ENCODE data around the gene SCN8A. TPM values are rescaled to one million over a fixed set of nuclear protein-coding genes. Genes with fewer than 3 reads are reported as not detected.
A peak's percentile ranks its signal among the peaks of the same experiment; 100 is the strongest.

The SCN8A gene
- total RNA-seq, 1 donor, result 33.7 TPM

- no peak overlapping the region for H3K4me3 ChIP-seq (ENCODE audit: low read depth, low read length)
- DNase-seq (ENCODE audit: low read depth), result no peak
- TF ChIP-seq, protein P1, sequence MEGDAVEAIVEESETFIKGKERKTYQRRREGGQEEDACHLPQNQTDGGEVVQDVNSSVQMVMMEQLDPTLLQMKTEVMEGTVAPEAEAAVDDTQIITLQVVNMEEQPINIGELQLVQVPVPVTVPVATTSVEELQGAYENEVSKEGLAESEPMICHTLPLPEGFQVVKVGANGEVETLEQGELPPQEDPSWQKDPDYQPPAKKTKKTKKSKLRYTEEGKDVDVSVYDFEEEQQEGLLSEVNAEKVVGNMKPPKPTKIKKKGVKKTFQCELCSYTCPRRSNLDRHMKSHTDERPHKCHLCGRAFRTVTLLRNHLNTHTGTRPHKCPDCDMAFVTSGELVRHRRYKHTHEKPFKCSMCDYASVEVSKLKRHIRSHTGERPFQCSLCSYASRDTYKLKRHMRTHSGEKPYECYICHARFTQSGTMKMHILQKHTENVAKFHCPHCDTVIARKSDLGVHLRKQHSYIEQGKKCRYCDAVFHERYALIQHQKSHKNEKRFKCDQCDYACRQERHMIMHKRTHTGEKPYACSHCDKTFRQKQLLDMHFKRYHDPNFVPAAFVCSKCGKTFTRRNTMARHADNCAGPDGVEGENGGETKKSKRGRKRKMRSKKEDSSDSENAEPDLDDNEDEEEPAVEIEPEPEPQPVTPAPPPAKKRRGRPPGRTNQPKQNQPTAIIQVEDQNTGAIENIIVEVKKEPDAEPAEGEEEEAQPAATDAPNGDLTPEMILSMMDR (IDR thresholded peaks at IDR 0.05; ENCODE audit: insufficient read depth, low read depth, low read length), result no peak
These were observed 109.9 kb downstream of the SCN8A start for GRCh38 chr12:51700887-51701286.

DNA sequence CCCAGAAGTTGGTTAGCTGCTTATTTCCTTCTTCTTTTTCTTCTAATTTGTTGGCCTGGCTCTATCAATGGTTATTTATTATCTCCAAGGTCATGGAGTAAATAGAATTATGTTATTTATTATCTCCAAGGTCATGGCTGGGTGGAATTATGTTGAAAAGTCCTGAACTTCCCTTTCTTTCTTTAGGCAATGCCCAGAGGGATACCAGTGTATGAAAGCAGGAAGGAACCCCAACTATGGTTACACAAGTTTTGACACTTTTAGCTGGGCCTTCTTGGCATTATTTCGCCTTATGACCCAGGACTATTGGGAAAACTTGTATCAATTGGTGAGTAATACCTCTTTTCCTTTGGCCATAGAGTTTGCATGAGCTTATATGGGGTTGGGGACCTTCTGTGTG, 111.6 kb downstream of the SCN8A start:
- DNase-seq (ENCODE audit: low read depth), result no peak
- TF ChIP-seq, protein P1 (IDR thresholded peaks at IDR 0.05; ENCODE audit: insufficient read depth, low read depth, low read length), result no peak
- H3K4me3 ChIP-seq (ENCODE audit: low read depth, low read length), result no peak overlapping the region

DNA sequence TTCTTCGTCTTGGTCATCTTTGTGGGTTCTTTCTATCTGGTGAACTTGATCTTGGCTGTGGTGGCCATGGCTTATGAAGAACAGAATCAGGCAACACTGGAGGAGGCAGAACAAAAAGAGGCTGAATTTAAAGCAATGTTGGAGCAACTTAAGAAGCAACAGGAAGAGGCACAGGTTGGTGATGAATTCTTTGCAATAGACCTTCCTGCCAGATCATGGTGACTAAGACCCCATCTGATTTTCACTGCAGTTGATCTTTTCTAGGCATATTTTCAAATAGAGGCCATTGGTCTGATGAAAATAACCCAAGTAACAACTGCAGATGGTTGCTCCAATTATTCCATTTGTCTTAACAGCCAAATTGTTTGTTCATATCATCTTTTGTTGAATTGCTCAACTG, 114.4 kb downstream of the SCN8A start:
- H3K4me3 ChIP-seq (ENCODE audit: low read depth, low read length), result no peak overlapping the region
- TF ChIP-seq, protein P1 (IDR thresholded peaks at IDR 0.05; ENCODE audit: insufficient read depth, low read depth, low read length), result no peak
- DNase-seq (ENCODE audit: low read depth), result no peak

DNA sequence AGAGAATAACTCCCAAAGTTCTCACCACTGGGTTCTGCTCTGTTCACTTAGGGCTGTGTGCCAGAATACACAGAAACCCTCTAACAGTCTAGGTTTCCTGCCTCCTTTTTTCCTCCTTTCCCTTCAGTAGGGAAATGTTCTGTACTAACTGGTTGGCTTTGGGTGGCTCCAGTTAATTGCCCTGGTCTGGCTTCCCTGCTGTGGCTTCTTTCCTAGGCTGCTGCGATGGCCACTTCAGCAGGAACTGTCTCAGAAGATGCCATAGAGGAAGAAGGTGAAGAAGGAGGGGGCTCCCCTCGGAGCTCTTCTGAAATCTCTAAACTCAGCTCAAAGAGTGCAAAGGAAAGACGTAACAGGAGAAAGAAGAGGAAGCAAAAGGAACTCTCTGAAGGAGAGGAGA, 115.2 kb downstream of the SCN8A start:
- H3K4me3 ChIP-seq (ENCODE audit: low read depth, low read length), result no peak overlapping the region
- TF ChIP-seq, protein P1 (IDR thresholded peaks at IDR 0.05; ENCODE audit: insufficient read depth, low read depth, low read length), result no peak
- no peak for DNase-seq (ENCODE audit: low read depth)

GRCh38 chr12:51714666-51715065, 123.6 kb downstream of the SCN8A start:
- no peak overlapping the region for H3K4me3 ChIP-seq (ENCODE audit: low read depth, low read length)
- peak; percentile 29 for DNase-seq (ENCODE audit: low read depth)
- TF ChIP-seq, protein P1 (IDR thresholded peaks at IDR 0.05; ENCODE audit: insufficient read depth, low read depth, low read length), result no peak

DNA sequence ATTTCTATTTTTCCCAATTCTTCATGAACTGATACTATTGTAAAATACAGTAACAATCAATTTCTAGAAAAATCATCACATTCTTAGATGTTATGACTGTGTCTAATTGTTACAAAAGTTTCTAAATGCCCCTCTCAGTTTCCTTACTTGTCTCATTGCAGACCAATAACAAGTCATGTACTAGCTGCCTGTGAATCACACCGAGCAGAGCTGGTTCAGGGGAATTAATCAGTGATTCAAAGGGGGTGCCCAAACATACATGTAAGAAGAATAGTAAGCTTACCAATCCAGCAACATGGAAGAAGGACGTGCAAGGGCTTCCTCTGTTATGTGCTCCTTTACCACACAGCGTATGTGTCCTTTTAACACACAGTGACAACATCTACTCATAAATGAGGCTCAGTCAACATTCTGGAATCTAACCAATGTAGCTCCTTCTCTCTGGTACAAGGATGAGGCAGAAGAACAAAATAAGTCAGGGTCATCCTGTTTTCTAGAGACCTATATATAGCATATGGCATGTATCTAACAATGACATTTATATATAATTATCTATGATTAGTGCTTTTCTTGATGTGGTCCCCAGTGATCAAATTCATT, 126.4 kb downstream of the SCN8A start:
- TF ChIP-seq, protein P1 (IDR thresholded peaks at IDR 0.05; ENCODE audit: insufficient read depth, low read depth, low read length), result no peak
- DNase-seq (ENCODE audit: low read depth), result no peak
- no peak overlapping the region for H3K4me3 ChIP-seq (ENCODE audit: low read depth, low read length)

Measured in fibroblast of villous mesenchyme (primary cell).